ENCODE data around the gene MYL7.
"Not testable (repeated sequence)": the region's sequence is repeated elsewhere in the genome, so short reads cannot be mapped to it uniquely, and the experiment has no call there.

Gene MYL7

DNA sequence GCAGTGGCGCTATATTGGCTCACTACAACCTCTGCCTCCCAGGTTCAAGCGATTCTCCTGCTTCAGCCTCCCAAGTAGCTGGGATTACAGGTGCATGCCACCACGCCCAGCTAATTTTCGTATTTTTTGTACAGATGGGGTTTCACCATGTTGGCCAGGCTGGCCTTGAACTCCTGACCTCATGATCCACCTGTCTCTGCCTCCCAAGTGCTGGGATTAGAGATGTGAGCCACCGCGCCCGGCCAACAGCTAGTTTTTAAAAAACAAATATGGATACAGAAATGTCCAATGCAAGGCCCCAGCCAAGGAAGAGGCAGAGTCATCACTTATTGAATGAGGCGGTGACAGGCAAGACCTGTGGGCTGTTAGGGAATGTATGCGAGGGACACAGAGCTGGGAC, 30.8 kb upstream of the MYL7 start:
- DNase-seq (ENCODE audit: low read depth) = not testable (repeated sequence)

GRCh38 chr7:44167920-44168319, 26.8 kb upstream of the MYL7 start:
- no peak for DNase-seq (ENCODE audit: low read depth)

DNA sequence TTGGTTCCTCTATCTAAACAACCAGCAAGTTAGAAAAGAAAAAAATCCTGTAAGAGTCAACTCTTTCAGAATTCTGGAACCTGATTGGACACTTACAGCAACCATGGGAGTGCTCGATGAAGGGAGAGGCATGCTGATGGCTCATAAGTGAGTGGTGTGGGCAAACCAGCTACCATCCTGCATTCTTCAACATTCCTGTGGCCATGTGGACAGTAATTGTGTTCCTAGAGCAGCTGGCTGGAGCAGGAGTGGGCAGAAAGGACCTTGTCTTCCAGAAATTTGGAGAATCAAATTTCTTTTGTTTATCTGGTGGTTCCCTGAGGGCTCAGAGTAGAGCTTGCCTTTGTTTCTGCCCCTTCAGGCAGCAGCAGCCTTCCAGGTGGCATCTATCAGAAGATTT, 22.5 kb upstream of the MYL7 start:
- DNase-seq (ENCODE audit: low read depth) = no peak

DNA sequence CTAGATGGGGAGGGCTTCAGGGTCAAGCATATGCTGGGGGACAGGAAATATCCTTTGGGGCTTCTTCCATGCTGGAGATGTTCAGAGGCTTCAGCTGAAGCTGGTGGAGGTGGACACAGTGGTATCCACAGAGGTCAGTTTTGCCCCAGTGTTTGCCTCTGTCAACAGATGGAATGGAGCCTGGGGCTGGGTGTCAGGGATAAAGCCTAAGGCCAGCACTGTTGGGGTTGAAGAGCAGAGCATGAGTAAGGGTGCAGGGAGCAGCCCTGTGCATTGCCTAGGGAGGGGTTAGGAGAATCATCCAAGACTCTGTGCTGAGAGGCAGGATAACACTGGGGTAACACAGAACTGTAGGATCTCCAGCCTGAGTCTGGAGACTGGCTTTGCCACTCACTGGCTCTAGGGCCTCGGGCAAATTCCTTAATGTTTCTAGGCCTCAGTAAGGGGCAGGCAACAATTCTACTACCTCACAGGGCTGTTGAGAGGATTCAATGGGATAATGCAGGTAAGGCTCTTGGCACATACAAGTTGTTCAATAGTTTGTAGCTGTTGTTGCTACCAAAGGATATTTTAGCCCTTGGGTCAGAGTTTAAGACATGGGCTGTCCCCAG, 21.8 kb upstream of the MYL7 start:
- no peak for DNase-seq (ENCODE audit: low read depth)

- no peak for DNase-seq (ENCODE audit: low read depth)
Observed at GRCh38 chr7:44162179-44162578, 21.0 kb upstream of the MYL7 start.

- DNase-seq (ENCODE audit: low read depth) = no peak
Observed at GRCh38 chr7:44161371-44161770, 20.2 kb upstream of the MYL7 start.

GRCh38 chr7:44159824-44160630, 18.9 kb upstream of the MYL7 start:
- DNase-seq (ENCODE audit: low read depth) = no peak

- no peak for DNase-seq (ENCODE audit: low read depth)
Observed at GRCh38 chr7:44158873-44159631, 17.9 kb upstream of the MYL7 start.

- no peak for DNase-seq (ENCODE audit: low read depth)
Observed at GRCh38 chr7:44158096-44158872, 17.2 kb upstream of the MYL7 start.

- DNase-seq (ENCODE audit: low read depth) = no peak
Observed at GRCh38 chr7:44157116-44158080, 16.3 kb upstream of the MYL7 start.

DNA sequence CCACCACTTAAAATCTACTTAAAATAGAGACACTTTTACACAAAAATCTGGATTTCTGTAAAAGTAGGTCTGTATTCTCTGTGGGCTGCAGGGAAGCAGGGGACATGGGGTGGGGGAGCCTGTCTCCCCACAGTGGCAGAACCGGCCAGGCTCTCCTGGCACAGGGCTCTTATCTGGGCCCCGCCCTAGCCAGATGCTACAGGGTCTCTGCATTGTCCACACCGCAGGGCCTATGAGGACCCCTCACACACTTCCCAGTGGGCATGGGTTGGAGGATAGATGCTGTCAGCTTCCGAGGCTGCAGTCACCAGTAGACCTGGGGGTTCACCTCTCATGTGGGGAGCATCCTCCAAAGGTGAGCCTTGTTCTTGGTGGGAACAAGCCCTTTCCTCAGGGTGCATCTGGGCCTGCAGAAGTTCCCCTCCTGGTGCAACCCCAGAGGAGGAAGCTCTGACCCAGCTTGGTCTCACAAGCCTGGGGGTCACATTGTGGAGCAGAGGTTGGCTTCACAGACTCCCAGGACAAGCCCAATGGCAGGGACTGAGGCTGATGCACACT, 15.4 kb upstream of the MYL7 start:
- no peak for DNase-seq (ENCODE audit: low read depth)

GRCh38 chr7:44155191-44156185, 14.4 kb upstream of the MYL7 start:
- DNase-seq (ENCODE audit: low read depth) = no peak

- DNase-seq (ENCODE audit: low read depth) = no peak
Observed at GRCh38 chr7:44154703-44155102, 13.6 kb upstream of the MYL7 start.

DNA sequence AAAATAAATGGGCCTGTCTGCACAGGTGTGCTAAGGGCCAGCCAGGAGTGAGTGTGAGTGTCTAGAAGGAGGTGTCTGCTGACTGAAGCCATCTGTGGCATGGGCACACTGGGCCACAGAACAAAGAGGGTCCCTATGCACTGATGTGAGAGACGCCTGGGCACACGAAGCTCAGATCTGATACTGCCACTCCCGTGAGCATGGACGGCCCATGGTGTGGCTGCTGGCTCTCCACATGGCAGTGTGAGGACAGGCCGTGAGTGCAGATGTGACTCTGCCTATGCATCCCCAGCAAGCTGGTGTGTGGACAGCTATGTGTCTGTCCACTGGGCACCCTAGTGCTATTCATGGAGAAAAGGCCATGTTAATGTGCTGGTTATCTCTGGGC, 12.8 kb upstream of the MYL7 start:
- DNase-seq (ENCODE audit: low read depth) = no peak

DNA sequence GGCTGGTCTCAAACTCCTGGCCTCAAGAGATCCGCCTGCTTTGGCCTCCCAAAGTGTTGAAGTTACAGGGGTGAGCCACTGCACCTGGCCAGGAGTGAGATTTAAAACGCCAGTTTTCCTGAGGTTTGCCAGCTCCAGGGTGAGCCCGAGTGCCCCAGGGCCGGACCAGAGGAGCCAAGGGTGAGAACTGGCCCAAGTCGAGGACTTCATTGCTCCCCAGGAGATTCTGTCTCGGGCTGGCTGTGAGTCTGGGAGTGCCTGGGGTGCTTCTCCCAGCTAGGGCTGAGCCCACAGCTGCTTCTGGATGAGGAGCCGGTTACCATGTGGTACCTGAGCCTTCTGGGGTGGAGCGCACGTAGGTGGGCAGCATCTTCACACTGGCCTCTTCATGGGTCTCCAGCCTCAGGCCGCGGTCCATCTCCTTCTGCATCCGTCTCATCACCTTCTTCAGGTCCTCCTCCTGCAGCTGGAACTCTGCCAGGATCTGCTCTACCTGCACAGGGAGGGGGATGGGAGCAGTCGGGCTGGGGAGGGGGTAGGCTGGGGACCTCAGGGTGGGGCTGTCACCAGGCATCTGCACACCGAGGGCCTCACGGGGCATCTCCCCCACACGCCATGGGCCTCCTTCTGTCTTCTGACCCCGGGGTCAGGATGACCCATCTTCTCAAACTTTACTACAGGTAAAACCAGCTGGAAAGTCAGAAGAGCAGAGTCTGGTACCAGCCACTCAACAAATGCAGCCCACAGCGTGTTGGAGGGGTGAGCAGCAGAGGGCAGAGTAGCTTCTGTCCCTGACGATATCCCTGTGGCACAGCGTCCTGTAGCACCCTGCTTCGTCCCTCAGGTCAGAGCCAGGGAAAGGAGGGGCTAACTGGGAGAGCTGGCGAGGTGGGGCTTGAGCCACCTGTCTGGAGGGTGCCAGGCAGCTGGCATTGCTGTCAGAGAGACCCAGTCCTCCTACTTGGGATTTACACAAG, 12.1 kb upstream of the MYL7 start:
- DNase-seq (ENCODE audit: low read depth) = no peak

DNA sequence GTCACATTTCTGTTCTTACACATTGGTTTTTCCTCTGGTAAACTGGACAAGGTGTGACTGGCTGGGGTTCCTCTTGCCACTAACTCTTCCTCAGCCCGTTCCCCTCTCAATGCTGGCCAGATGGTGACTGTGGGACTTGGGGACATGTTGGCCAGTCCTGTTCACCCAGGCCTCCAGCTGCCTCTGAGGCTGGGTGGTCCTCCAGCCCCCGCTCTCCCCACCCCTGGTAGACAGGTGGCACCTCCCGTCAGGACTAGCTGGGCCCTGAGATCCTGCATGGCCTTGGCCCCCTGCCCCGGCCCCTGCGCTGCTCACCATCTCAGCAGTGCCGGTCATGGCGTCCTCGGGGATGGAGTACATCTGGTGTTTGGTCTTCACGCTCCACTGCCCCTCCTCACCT, 10.8 kb upstream of the MYL7 start:
- no peak for DNase-seq (ENCODE audit: low read depth)

- DNase-seq (ENCODE audit: low read depth) = no peak
Observed at GRCh38 chr7:44150966-44151941, 10.1 kb upstream of the MYL7 start.

All from stimulated activated CD8-positive, alpha-beta memory T cell treated with anti-CD3 and anti-CD28 coated beads, Interleukin-7, amount 100 ng/mL, for 24 hours (primary cell).